ENCODE results near the gene CYB561. TPM values are rescaled to one million over a fixed set of nuclear protein-coding genes. Genes with fewer than 3 reads are reported as not detected.

The CYB561 gene
- total and polyA plus RNA-seq, 9 of the 15 experiments (the other 6 are each of a cell fraction or from before 2014, with no cell fraction given) = 4.0 to 30.8 (median 17.4) TPM

DNA sequence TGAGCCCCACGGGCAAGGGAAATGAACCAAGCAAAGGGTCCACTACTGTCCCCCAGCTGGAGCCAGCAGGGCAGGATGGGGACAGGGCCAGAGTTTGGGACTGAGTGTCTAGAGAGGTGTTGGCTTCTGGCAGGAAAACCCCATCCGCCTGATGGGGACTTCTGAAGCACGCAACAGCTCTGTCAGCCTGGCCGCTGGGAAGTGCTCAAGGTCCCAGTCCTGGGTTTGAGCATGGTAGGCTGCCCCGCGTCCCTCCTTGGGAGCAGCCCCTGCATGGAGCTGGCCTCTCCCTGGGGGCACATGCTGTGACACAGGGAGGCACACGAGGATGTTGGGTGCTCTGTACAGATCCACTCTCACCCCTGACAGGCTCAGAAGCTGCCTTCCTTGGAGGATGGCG, 45.3 kb upstream of the CYB561 start:
- H2AFZ ChIP-seq (ENCODE audit: low read depth, low read length) = no peak overlapping the region
- ATAC-seq (no peak), DNase-seq (ENCODE audit: extremely low read depth in 1 of 4, low spot score in 3 of 4) (no peak), FAIRE-seq (no peak)
- no peaks in the 10 kb centered on the region for H3K9me1 ChIP-seq (ENCODE audit: control insufficient read depth, insufficient read depth, low read length)
- peaks cover 52 to 83% of the 10 kb centered on the region in 2 experiments; a peak in 4 of 5 replicates for H3K27me3 ChIP-seq (ENCODE audit: control insufficient read depth in 2 of 2, insufficient read depth in 2 of 2, low read length in 2 of 2)
- POLR2A ChIA-PET = no interaction called here
- no peak overlapping the region for H3K4me2 ChIP-seq (ENCODE audit: insufficient read depth, low read length)
- no peaks in the 10 kb centered on the region for H3K9me3 ChIP-seq (replicated peaks; ENCODE audit: control insufficient read depth, insufficient read depth, low read depth, low read length)
- in situ Hi-C loops (cut with MboI) (no loop called here), intact Hi-C loops (cut with micrococcal nuclease) (no loop called here)
- H3K9ac ChIP-seq (ENCODE audit: insufficient read depth in 1 of 2, low read depth in 2 of 2, low read length in 2 of 2) = peak overlapping the region in 1 of 2 experiments; percentile 33; a peak in 1 of 4 replicates
- no TSS peak for BruUV-seq (replicated peaks)
- peaks cover 0 to 17% of the 10 kb centered on the region in 2 experiments; a peak in 1 of 5 replicates for H3K4me1 ChIP-seq (replicated peaks in 1 of 2; ENCODE audit: control insufficient read depth in 2 of 2, insufficient read depth in 2 of 2, low read length in 2 of 2)
- CTCF ChIA-PET (ENCODE audit: low intra/inter-chr PET ratio) = no interaction called here
- no peaks in the 10 kb centered on the region for H3K36me3 ChIP-seq (ENCODE audit: control insufficient read depth, insufficient read depth, low read length)
- WGBS (ENCODE audit: insufficient coverage, low coverage, missing lambda C conversion rate) = 1% methylated on average over 6 of the region's 8 CpGs
- H3K27ac ChIP-seq (ENCODE audit: extremely low read depth, low read depth, low read length) = no peak overlapping the region
- H3K4me3 ChIP-seq = no peak overlapping the region
- H4K20me1 ChIP-seq (replicated peaks; ENCODE audit: control insufficient read depth, insufficient read depth, low read length) = peaks cover 3% of the 10 kb centered on the region; the same call in 1 of the 2 replicates
- TF ChIP-seq, protein P1, sequence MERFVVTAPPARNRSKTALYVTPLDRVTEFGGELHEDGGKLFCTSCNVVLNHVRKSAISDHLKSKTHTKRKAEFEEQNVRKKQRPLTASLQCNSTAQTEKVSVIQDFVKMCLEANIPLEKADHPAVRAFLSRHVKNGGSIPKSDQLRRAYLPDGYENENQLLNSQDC (CRISPR knock-in tag; IDR thresholded peaks at IDR 0.05) = no peak
- TF ChIP-seq TEAD4 (IDR thresholded peaks at IDR 0.05; ENCODE audit: low read length) (no peak), TEAD4 (CRISPR knock-in tag; IDR thresholded peaks at IDR 0.05; ENCODE audit: borderline replicate concordance) (no peak), ZNF717 (CRISPR knock-in tag; IDR thresholded peaks at IDR 0.05) (no peak), GTF2E2 (tag; IDR thresholded peaks at IDR 0.05) (no peak), ZKSCAN8 (CRISPR knock-in tag; IDR thresholded peaks at IDR 0.05) (no peak), PHB (CRISPR knock-in tag; IDR thresholded peaks at IDR 0.05) (no peak)
- TF ChIP-seq, protein P2, sequence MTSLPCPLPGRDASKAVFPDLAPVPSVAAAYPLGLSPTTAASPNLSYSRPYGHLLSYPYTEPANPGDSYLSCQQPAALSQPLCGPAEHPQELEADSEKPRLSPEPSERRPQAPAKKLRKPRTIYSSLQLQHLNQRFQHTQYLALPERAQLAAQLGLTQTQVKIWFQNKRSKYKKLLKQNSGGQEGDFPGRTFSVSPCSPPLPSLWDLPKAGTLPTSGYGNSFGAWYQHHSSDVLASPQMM (CRISPR knock-in tag; IDR thresholded peaks at IDR 0.05) = no peak
- TF ChIP-seq, protein P3, sequence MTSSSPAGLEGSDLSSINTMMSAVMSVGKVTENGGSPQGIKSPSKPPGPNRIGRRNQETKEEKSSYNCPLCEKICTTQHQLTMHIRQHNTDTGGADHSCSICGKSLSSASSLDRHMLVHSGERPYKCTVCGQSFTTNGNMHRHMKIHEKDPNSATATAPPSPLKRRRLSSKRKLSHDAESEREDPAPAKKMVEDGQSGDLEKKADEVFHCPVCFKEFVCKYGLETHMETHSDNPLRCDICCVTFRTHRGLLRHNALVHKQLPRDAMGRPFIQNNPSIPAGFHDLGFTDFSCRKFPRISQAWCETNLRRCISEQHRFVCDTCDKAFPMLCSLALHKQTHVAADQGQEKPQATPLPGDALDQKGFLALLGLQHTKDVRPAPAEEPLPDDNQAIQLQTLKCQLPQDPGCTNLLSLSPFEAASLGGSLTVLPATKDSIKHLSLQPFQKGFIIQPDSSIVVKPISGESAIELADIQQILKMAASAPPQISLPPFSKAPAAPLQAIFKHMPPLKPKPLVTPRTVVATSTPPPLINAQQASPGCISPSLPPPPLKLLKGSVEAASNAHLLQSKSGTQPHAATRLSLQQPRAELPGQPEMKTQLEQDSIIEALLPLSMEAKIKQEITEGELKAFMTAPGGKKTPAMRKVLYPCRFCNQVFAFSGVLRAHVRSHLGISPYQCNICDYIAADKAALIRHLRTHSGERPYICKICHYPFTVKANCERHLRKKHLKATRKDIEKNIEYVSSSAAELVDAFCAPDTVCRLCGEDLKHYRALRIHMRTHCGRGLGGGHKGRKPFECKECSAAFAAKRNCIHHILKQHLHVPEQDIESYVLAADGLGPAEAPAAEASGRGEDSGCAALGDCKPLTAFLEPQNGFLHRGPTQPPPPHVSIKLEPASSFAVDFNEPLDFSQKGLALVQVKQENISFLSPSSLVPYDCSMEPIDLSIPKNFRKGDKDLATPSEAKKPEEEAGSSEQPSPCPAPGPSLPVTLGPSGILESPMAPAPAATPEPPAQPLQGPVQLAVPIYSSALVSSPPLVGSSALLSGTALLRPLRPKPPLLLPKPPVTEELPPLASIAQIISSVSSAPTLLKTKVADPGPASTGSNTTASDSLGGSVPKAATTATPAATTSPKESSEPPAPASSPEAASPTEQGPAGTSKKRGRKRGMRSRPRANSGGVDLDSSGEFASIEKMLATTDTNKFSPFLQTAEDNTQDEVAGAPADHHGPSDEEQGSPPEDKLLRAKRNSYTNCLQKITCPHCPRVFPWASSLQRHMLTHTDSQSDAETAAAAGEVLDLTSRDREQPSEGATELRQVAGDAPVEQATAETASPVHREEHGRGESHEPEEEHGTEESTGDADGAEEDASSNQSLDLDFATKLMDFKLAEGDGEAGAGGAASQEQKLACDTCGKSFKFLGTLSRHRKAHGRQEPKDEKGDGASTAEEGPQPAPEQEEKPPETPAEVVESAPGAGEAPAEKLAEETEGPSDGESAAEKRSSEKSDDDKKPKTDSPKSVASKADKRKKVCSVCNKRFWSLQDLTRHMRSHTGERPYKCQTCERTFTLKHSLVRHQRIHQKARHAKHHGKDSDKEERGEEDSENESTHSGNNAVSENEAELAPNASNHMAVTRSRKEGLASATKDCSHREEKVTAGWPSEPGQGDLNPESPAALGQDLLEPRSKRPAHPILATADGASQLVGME (CRISPR knock-in tag; IDR thresholded peaks at IDR 0.05) = no peak
- H3K79me2 ChIP-seq (ENCODE audit: control insufficient read depth, insufficient read depth, low read length) = no peaks in the 10 kb centered on the region
